NCI-H82 treated with DMSO at 0.1 percent for 48 hours (cell line): Measurements from ENCODE around the gene SMPD4.
"Not testable (repeated sequence)": the region's sequence is repeated elsewhere in the genome, so short reads cannot be mapped to it uniquely, and the experiment has no call there.

ENCODE experiments used
- DNase-seq: peaks from one replicate; lab custom pipeline; 2025; ENCODE audit not compliant: unreplicated experiment; lab: John Stamatoyannopoulos, UW

Gene SMPD4

DNA sequence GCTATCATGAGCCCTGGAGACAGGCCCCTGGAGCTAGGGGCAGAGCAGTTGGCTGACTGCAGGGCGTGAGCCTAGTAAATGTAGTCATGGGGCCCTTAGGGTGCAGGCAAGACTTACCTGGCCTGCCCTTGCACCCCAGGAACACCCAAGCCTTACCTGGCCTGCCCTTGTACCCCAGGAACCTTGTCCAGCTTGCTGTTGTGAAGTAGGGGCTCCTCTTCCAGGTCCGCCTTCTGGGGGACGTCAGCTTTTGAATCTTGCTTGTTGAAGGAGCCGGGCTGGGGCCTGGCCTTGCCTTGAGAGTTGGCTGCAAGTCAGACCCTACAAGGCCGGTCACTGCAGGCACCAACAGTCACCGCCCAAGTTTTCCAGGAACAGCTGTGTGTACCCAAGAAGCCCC is 40.4 kb downstream of the SMPD4 start:
- not testable (repeated sequence) for DNase-seq

DNA sequence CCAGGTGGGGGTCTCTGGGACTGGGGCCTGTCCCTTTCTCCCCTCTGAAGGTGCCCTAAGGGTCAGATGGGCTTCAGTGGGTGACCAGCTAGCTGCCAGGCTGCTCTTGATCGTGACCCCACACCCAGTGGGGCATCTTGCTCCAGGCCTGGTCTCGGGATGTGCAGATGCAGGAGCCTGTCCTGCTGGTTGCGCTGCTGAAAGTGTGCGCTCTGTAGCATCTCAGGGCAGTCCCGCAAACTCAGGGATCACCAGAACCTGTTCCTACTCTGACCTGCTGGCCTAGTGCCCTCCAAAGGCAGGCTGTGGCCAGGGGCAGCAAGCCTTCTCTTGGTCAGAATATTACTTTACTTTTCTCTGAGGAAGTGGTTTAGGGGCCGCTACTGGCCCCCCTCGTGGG is 40.9 kb downstream of the SMPD4 start:
- not testable (repeated sequence) for DNase-seq

DNA sequence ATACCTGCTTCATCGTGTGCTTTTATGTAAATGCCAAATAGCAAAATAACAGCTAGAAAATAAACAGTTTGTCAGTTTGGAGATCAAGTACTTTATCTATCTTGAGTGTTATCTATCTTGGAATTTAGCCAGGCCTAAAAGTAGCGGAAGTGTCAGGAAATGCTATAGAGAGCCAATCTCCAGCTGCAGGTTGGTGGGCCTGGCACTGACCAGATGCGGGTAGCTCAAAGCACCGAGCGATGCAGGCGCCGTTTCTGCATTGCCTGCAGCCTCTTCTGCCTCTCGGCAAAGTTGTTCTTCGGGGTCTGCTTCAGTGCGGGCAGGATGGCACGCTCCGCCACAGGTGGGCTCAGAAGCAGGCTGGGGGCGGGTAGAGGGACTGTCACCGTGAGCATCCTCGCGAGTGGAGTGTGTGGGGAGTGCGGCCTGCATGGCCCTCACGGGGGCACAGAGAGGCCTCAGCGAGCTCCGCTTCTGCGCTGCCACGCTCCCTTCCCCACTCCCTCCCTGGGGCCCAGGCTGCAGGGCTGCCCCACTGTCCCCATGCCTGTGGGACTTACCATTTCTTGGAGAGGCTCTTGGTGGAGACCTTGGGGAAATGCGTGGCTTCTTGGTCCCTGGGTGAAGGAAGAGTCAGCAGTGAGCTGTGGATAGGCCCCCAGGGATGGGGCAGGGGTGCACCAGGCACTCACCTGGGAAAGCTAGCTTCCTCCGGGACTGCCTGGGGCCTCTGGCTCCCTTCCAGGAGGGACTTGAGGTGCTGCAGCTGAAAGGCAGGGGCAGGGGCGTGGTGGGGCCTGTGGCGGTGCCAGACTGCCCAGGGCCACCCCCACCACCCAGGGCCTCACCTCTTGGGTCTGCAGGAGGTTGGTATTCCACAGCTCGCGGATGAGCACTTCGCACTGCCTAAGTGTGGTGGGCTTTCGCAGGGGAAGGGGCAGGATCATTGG is 41.8 kb downstream of the SMPD4 start:
- not testable (repeated sequence) for DNase-seq

DNA sequence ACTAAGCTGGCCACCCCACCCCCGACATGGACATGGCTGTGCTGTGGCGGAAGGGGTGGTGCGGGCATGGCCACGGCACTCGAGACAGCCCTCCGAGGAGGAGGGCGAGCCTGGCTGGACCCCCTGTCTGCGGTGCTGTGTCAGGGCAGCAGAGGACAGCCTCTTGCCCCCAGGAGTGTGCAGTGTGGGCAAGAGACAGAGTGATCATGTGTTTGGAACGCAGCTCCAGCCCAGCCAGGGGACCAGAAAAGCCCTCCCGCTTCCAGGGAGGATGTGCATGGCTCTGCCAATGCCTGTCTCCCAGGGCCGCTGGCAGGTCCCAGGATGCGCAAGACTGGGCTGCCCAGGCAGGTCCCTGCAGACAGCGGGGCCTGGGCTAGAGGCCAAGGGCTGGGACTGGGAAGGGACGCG is 42.6 kb downstream of the SMPD4 start:
- DNase-seq: not testable (repeated sequence)

DNA sequence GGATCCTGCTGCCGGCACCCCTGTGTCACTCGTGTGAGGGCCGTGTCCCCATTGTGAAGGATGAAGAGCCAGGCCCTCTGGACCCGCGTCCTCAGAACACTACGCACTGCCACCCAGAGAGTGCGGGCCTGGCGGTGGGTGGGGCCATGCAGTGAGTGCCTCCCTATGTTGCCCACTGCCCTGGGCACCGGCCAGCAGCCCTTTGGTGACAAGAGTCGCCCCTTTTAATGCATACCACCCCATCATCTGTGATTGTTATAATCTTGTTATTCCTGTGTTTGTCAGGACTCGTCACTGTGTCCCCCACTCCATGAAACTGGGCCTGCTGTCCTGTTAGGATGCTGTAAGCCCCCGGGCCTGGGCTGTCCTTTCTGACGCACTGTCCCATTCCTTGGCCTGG is 43.1 kb downstream of the SMPD4 start:
- DNase-seq: not testable (repeated sequence)

DNA sequence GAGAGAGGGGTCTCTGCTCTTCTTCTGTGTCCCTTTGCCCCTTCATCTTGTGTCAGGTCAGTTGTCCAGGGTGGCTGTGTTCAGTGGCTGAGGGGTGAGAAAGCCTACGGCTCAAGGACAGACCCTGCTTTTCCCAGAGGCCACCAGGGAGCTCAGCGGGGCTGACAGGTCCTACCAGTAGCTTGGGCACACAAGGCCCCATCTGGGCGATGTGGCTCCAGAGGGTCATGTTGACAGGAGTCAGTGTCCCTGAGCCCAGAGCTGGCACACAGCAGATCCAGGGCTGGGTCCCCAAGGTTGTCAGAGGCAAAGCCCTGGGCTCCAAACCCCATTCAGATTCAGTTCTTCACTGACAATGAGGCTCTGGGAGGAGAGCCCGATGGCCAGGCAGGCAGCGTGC is 44.3 kb downstream of the SMPD4 start:
- not testable (repeated sequence) for DNase-seq

DNA sequence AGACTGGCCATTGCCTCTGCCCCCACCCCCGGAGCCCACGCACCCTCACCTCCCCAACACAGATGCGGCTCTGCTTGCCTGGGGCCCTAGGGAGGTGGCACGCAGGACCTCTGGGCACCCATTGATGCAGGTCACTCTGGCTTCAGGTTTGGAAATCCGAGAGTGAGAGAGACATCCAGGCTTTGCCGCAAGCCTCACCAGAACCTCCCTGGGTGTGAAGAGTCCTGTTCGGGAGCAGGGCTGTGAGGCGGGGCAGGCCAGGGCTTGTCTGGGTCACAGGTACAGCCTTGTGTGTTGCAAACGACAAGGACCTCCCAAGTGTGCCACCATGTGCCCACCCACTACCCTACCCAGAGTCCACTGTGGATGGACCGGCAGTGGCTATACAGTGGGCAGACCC is 44.9 kb downstream of the SMPD4 start:
- not testable (repeated sequence) for DNase-seq

DNA sequence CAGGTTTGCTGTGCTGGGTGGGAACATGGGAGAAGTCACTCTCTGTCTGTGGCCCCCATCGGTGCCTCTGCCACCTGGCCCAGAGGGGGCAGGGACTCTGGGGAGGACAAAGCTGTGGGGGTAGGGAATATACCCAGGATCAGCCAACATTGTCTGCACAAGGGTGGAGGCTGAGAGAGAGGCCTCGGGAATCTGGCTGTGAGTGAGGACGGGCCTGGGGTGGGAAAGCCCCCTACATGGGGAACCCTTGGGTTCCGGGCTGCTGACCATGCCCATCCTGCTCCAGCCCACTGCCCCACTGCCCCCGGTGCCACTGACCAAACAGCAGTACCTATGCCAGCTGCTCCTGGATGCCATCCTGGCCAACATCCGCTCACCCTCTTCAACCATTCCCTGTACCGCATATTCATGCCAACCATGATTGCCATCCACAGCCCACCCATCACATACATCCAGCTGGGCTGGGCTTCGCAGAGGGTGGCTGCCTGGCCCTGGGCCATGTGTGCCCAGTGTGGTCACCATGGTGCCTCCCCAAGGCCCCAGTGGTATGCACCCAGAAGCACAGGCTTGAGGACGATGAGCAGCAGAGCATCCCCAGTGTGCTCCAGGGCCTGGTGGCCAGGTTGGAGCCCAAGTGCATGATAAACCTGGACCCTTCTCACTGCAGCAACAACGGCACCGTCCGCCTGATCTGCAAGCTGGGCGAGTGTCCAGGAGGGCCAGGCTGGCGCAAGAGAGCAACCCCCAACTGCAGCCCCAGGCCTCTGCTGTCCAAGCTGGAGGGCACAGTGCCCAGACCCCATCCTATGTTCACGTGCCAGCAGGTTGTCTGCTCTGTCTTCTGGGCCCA is 45.5 kb downstream of the SMPD4 start:
- DNase-seq: no peak

DNA sequence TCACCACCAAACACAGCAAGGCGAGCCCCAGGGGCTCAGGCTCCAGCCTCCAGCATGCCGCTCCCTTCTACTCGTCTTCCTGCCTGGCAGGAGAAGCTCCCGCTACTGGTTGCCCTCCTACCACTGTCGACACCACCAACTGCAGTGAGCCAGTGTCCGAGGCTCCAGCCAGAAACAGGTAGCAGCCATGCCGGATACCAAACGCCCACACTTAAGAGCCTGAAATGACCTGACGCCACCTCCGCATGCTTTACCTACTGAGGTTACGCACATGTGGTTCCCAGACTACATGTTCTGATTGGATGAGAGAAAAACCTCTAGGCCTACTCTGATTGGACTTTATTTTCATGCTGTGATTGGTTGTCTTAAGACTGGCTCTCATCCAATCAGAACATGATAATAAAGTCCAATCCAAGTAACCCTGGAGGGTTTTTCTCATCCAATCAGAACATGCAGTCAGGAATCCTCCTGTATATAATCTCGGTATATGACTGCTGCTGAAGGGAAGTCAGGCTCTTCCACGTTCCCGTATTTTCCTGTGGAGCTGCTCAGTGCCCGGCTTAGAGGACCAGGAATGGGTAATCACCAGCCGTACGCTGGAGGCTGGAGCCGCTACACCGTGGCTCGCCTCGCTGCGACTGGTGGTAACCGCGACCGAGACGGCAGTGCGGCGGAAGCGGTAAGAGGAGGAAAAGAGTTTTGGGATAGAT is 52.1 kb downstream of the SMPD4 start, which contains the start of gene POTEF:
Gene POTEF (minus strand): TSS at position 103 of the 710 bp plus-strand sequence. CDS start 8,707 bp downstream, outside the sequence.
- DNase-seq: peak; percentile 35

DNA sequence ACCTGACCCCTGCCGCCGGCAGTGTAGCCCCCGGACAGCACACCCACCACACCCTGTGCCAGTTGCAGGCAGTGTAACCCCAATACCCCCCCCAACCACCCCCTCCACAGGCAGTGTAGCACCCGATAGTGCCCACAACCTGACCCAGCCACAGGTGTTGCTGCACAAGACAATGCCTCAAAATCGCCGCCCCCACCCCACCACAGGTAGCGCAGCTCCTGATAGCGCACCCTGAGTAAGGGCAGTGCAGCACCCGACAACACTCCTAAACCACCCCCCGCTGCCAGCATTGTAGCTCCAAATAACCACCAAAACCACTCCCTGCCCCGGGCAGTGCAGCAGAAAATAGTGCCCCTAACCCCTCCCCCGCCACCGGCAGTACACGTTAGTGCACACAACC is 52.9 kb downstream of the SMPD4 start:
- not testable (repeated sequence) for DNase-seq

DNA sequence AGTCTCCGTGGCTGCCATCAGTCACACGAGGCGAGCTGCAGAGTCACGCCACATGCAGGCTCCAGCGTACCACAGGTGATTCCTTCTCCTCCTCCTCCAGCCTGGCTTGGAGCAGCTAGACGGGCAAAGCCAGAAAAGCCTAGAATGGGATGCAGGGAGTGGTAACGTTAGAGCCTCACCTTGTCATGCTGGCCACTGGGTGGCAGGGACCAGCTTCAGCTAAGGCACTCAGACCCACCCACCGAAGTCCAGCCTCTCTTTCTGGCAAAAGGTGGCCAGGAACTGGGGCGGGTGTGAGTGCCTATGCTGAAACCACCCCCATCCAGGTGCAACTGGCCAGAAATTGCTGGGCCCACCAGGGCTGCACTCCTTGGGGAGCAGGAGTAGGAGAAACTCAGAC is 53.7 kb downstream of the SMPD4 start:
- DNase-seq: not testable (repeated sequence)

DNA sequence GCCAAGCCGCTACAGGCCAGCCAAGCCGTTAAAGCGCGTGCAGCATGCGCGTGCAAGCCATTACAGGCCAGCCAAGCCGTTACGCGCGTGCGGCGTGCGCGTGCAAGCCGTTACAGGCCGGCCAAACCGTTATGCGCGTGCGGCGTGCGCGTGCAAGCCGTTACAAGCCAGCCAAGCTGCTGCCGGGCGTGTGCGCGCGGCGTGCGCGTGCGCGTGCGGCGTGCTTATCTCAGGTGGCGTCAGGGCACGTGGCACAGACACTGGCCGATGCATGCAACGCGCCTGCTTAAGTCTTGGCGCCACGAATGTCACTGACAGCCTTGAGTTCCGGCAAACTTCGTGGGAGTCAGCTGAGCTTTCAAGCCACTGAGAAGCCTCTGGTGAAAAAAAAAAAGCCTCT is 60.5 kb downstream of the SMPD4 start:
- not testable (repeated sequence) for DNase-seq

DNA sequence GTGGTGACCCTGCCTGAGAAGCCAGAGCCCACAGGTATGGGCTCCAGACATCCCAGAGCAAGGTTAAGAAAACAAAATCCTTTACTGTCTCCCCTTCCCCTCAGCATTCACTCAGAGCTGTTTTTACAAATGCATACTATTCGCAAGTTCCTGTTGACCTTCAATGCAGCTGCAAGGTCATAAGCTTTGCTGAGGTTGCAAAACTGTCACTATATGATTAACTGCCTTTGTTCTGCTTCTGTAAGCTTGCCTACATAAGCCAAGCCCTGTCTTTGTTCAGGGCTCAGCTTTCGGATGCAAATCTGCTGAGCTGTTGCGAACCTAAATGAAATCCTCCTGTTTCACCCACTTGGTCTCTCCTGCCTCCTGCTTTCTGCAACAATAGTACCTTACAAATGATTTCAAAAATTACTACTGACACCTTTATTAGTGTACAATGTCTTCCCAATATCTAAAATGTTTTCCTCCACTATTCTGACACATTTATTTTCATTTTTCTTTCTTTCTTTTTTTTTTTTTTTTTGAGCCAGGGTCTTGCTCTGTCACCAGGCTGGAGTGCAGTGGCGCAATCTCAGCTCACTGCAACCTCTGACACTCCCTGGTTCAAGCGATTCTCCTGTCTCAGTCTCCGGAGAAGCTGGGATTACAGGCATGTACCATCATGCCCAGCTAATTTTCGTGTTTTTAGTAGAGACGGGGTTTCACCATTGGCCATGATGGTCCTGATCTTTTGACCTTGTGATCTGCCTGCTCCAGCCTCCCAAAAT is 78.6 kb downstream of the SMPD4 start:
- DNase-seq: not testable (repeated sequence)
